GM10248 (cell line): ENCODE measurements around the gene MEF2C.

ENCODE experiments used
- CTCF ChIA-PET: fragments of 300-600 bp; sonication (Branson Sonifier 250); formaldehyde crosslinking; extraction: SDS; loops from one replicate; lab custom pipeline; 2021; ENCODE audit warnings: antibody characterized with exemption; lab: Yijun Ruan, JAX
- POLR2A ChIA-PET: fragments of 350-650 bp; sonication (Branson Sonifier 250); formaldehyde crosslinking; extraction: SDS; loops from one replicate; lab custom pipeline; 2020; ENCODE audit warnings: antibody characterized with exemption; lab: Yijun Ruan, JAX
- DNase-seq: peaks from one replicate; pipeline ENCODE4 v3.0.0; 2012; ENCODE audit errors: extremely low spot score
- CTCF ChIP-seq: IDR thresholded peaks from 2 replicates; pipeline ENCODE4 v1.5.1; 2012; ENCODE audit warnings: mild to moderate bottlenecking, low read depth; ENCODE audit errors: extremely low read depth, missing control alignments, control extremely low read depth

Gene MEF2C

GRCh38 chr5:88674356-88675167 is 208.4 kb downstream of the MEF2C start:
- CTCF ChIA-PET: interaction anchor here (1.3 to 3.3 kb wide), 3 partner anchors 8 to 893 kb away, joined by 3 to 25 read pairs (median 12); no protein-coding TSS in a partner anchor
- TF ChIP-seq CTCF: no peak
- DNase-seq: no peak
- POLR2A ChIA-PET: no interaction called here

- ChIA-PET CTCF (interaction anchor here (1.3 to 3.3 kb wide), 4 partner anchors 13 to 892 kb away, joined by 3 to 25 read pairs (median 6); no protein-coding TSS in a partner anchor), POLR2A (no interaction called here)
- no peak for TF ChIP-seq CTCF
- no peak for DNase-seq
These were observed 209.5 kb downstream of the MEF2C start for GRCh38 chr5:88673253-88674105.

GRCh38 chr5:88672644-88673252 is 210.2 kb downstream of the MEF2C start:
- ChIA-PET CTCF (interaction anchor here (1.3 to 1.9 kb wide), 3 partner anchors 8 to 19 kb away, joined by 4 to 9 read pairs (median 6); no protein-coding TSS in a partner anchor), POLR2A (no interaction called here)
- DNase-seq: no peak
- no peak for TF ChIP-seq CTCF

GRCh38 chr5:88671505-88672499 is 211.2 kb downstream of the MEF2C start:
- no peak for TF ChIP-seq CTCF
- CTCF ChIA-PET: interaction anchor here (1.3 to 1.9 kb wide), 3 partner anchors 9 to 20 kb away, joined by 4 to 9 read pairs (median 6); no protein-coding TSS in a partner anchor
- DNase-seq: no peak
- POLR2A ChIA-PET: no interaction called here

GRCh38 chr5:88671106-88671504 is 211.9 kb downstream of the MEF2C start:
- CTCF ChIA-PET: interaction anchor here (1.6 to 1.9 kb wide), 2 partner anchors 10 to 21 kb away, joined by 6 to 9 read pairs; no protein-coding TSS in a partner anchor
- POLR2A ChIA-PET: no interaction called here

More at GRCh38 chr5:88671106-88671504, 211.9 kb downstream of the MEF2C start:
- DNase-seq: no peak
- no peak for TF ChIP-seq CTCF
